ENCODE data around the gene GNE.
"Not testable (repeated sequence)": the region's sequence is repeated elsewhere in the genome, so short reads cannot be mapped to it uniquely, and the experiment has no call there.

DNA sequence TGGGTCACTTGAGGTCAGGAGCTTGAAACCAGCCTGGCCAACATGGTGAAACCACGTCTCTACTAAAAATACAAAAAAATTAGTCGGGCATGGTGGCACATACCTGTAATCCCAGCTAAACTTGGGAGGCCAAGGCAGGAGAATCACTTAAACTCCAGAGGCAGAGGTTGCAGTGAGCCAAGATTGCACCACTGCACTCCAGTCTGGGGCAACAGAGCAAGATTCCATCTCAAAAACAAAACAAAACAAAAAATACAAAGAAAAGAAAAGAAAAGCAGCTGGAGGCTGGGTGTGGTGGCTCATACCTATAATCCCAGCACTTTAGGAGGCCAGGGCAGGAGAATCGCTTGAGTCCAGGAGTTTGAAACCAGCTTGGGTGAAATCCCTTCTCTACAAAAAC is 36.7 kb upstream of the GNE start:
- TF ChIP-seq, protein P1, sequence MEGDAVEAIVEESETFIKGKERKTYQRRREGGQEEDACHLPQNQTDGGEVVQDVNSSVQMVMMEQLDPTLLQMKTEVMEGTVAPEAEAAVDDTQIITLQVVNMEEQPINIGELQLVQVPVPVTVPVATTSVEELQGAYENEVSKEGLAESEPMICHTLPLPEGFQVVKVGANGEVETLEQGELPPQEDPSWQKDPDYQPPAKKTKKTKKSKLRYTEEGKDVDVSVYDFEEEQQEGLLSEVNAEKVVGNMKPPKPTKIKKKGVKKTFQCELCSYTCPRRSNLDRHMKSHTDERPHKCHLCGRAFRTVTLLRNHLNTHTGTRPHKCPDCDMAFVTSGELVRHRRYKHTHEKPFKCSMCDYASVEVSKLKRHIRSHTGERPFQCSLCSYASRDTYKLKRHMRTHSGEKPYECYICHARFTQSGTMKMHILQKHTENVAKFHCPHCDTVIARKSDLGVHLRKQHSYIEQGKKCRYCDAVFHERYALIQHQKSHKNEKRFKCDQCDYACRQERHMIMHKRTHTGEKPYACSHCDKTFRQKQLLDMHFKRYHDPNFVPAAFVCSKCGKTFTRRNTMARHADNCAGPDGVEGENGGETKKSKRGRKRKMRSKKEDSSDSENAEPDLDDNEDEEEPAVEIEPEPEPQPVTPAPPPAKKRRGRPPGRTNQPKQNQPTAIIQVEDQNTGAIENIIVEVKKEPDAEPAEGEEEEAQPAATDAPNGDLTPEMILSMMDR (IDR thresholded peaks at IDR 0.05) = not testable (repeated sequence)
- not testable (repeated sequence) for TF ChIP-seq ZFX (IDR thresholded peaks at IDR 0.05; ENCODE audit: borderline replicate concordance)

Measured in 22Rv1 (cell line).